ENCODE data around the gene BCL2. TPM values are rescaled to one million over a fixed set of nuclear protein-coding genes. Genes with fewer than 3 reads are reported as not detected.

BCL2 gene
- total RNA-seq, 1 experiment from 2014 or later, result 2.5 TPM

- no TSS peak for BruUV-seq (replicated peaks)
- ChIA-PET POLR2A (no interaction called here), RAD21 (ENCODE audit: low non-redundant PET in 1 of 2, low total read pairs in 2 of 2, uncharacterized antibody in 2 of 2, unreplicated experiment in 2 of 2) (no interaction called here)
These were observed 170.9 kb downstream of the BCL2 start for GRCh38 chr18:63148449-63149301.

GRCh38 chr18:63147973-63148372 lies 171.6 kb downstream of the BCL2 start:
- Histone ChIP-seq H3K79me2 (ENCODE audit: insufficient read depth, low read length) (no peaks in the 10 kb centered on the region), H3K27ac (ENCODE audit: low read depth, low read length) (no peak overlapping the region), H3K4me2 (ENCODE audit: low read length) (no peak overlapping the region), H2AFZ (ENCODE audit: low read depth, low read length, poor library complexity, severe bottlenecking) (no peak overlapping the region), H3K4me1 (ENCODE audit: control insufficient read depth in 1 of 2, insufficient read depth in 2 of 2, low read length in 2 of 2) (no peaks in the 10 kb centered on the region), H3K9ac (ENCODE audit: low read length) (no peak overlapping the region), H3K36me3 (ENCODE audit: control insufficient read depth in 1 of 2, insufficient read depth in 2 of 2, low read length in 2 of 2) (no peaks in the 10 kb centered on the region), H4K20me1 (ENCODE audit: insufficient read depth) (no peaks in the 10 kb centered on the region), H3K4me3 (replicated peaks in 1 of 2; ENCODE audit: low read depth in 1 of 2, low read length in 2 of 2) (no peak overlapping the region), H3K27me3 (ENCODE audit: insufficient read depth, low read length) (0 out of 2 replicates have a peak, but pooled peaks cover 10% of the 10 kb centered on the region), H3K9me3 (ENCODE audit: control insufficient read depth in 1 of 2, insufficient read depth in 1 of 2, low read depth in 1 of 2, low read length in 2 of 2) (no peaks in the 10 kb centered on the region), H3K9me2 (ENCODE audit: insufficient read depth) (no peaks in the 10 kb centered on the region)
- DNase-seq (ENCODE audit: low read depth, low spot score) (no peak), ATAC-seq (no peak)
- intact Hi-C loops (cut with micrococcal nuclease), result no loop called here
- CTCF ChIA-PET, result no interaction called here
- RAD21 ChIA-PET (ENCODE audit: low non-redundant PET in 1 of 2, low total read pairs in 2 of 2, uncharacterized antibody in 2 of 2, unreplicated experiment in 2 of 2), result no interaction called here
- POLR2A ChIA-PET, result no interaction called here
- BruUV-seq (replicated peaks), result no TSS peak
- TF ChIP-seq REST (IDR thresholded peaks at IDR 0.05; ENCODE audit: low read depth) (no peak), YY1 (IDR thresholded peaks at IDR 0.05; ENCODE audit: extremely low read depth, insufficient replicate concordance, low read depth, low read length) (no peak), ELF1 (IDR thresholded peaks at IDR 0.05; ENCODE audit: borderline replicate concordance, low read depth) (no peak), CBX3 (IDR thresholded peaks at IDR 0.05; ENCODE audit: low read depth) (no peak), POLR2AphosphoS5 (IDR thresholded peaks at IDR 0.05; ENCODE audit: low read depth, low read length) (no peak), FOSL1 (IDR thresholded peaks at IDR 0.05; ENCODE audit: low read depth) (no peak), POLR2A (IDR thresholded peaks at IDR 0.05; ENCODE audit: borderline replicate concordance, extremely low read depth, insufficient read depth, insufficient read length) (no peak), EZH2phosphoT487 (IDR thresholded peaks at IDR 0.05; ENCODE audit: borderline replicate concordance) (no peak), SIN3A (IDR thresholded peaks at IDR 0.05; ENCODE audit: low read depth) (no peak), RAD21 (IDR thresholded peaks at IDR 0.05; ENCODE audit: low read depth) (no peak)

More at GRCh38 chr18:63148449-63149301, 170.9 kb downstream of the BCL2 start:
- Histone ChIP-seq H2AFZ (ENCODE audit: low read depth, low read length, poor library complexity, severe bottlenecking) (no peak overlapping the region), H3K79me2 (ENCODE audit: insufficient read depth, low read length) (no peaks in the 10 kb centered on the region), H3K4me3 (replicated peaks in 1 of 2; ENCODE audit: low read depth in 1 of 2, low read length in 2 of 2) (no peak overlapping the region), H3K36me3 (ENCODE audit: control insufficient read depth in 1 of 2, insufficient read depth in 2 of 2, low read length in 2 of 2) (no peaks in the 10 kb centered on the region), H3K9me3 (ENCODE audit: control insufficient read depth in 1 of 2, insufficient read depth in 1 of 2, low read depth in 1 of 2, low read length in 2 of 2) (no peaks in the 10 kb centered on the region), H3K27me3 (ENCODE audit: insufficient read depth, low read length) (0 out of 2 replicates have a peak, but pooled peaks cover 10% of the 10 kb centered on the region), H3K9ac (ENCODE audit: low read length) (no peak overlapping the region), H3K27ac (ENCODE audit: low read depth, low read length) (no peak overlapping the region), H4K20me1 (ENCODE audit: insufficient read depth) (no peaks in the 10 kb centered on the region), H3K9me2 (ENCODE audit: insufficient read depth) (no peaks in the 10 kb centered on the region), H3K4me1 (ENCODE audit: control insufficient read depth in 1 of 2, insufficient read depth in 2 of 2, low read length in 2 of 2) (no peaks in the 10 kb centered on the region), H3K4me2 (ENCODE audit: low read length) (no peak overlapping the region)
- intact Hi-C loops (cut with micrococcal nuclease), result no loop called here
- no peak for ATAC-seq
- CTCF ChIA-PET, result no interaction called here
- TF ChIP-seq EGR1 (IDR thresholded peaks at IDR 0.05; ENCODE audit: low read depth), result no peak
- no peak for TF ChIP-seq RAD21 (IDR thresholded peaks at IDR 0.05; ENCODE audit: low read depth)
- TF ChIP-seq ZFX (IDR thresholded peaks at IDR 0.05), result no peak
- no peak for TF ChIP-seq POLR2A (IDR thresholded peaks at IDR 0.05; ENCODE audit: borderline replicate concordance, extremely low read depth, insufficient read depth, insufficient read length)
- no peak for TF ChIP-seq MAX (IDR thresholded peaks at IDR 0.05)
- no peak for TF ChIP-seq TCF7L2 (IDR thresholded peaks at IDR 0.05; ENCODE audit: borderline replicate concordance, extremely low read depth, insufficient read depth, insufficient read length)
- TF ChIP-seq EZH2 (IDR thresholded peaks at IDR 0.05), result no peak
- no peak for TF ChIP-seq ATF3 (IDR thresholded peaks at IDR 0.05)
- no peak for TF ChIP-seq EZH2phosphoT487 (IDR thresholded peaks at IDR 0.05; ENCODE audit: borderline replicate concordance)
- no peak for TF ChIP-seq SP1 (IDR thresholded peaks at IDR 0.05; ENCODE audit: low read depth)
- no peak for TF ChIP-seq CEBPB (IDR thresholded peaks at IDR 0.05; ENCODE audit: low read depth)
- TF ChIP-seq POLR2AphosphoS5 (IDR thresholded peaks at IDR 0.05; ENCODE audit: low read depth, low read length), result no peak
- no peak for TF ChIP-seq ELF1 (IDR thresholded peaks at IDR 0.05; ENCODE audit: borderline replicate concordance, low read depth)
- no peak for TF ChIP-seq SIN3A (IDR thresholded peaks at IDR 0.05; ENCODE audit: low read depth)
- no peak for DNase-seq (ENCODE audit: low read depth, low spot score)
